Type B pancreatic cell (in vitro differentiated cells): ENCODE measurements around the gene ACSM6. TPM values are rescaled to one million over a fixed set of nuclear protein-coding genes. Genes with fewer than 3 reads are reported as not detected.

Experiments used
- DNase-seq: peaks from one replicate; pipeline ENCODE4 v3.0.0; 2021; ENCODE audit warnings: mixed read lengths; ENCODE audit not compliant: unreplicated experiment; ENCODE audit errors: extremely low spot score
- H3K27ac Mint-ChIP-seq: 2 replicates; pipeline ENCODE4 v1.8.0; 2021; ENCODE audit warnings: mild to moderate bottlenecking, mixed read lengths
- H3K27me3 Mint-ChIP-seq: 2 replicates; pipeline ENCODE4 v1.8.0; 2021; ENCODE audit warnings: mixed read lengths
- H3K36me3 Mint-ChIP-seq: 2 replicates; pipeline ENCODE4 v1.8.0; 2021; ENCODE audit warnings: mixed read lengths
- H3K4me1 Mint-ChIP-seq: one replicate; pipeline ENCODE4 v1.8.0; 2021; ENCODE audit warnings: mixed read lengths; ENCODE audit not compliant: unreplicated experiment
- H3K4me3 Mint-ChIP-seq: 2 replicates; pipeline ENCODE4 v1.8.0; 2021; ENCODE audit warnings: mild to moderate bottlenecking, mixed read lengths
- H3K9me3 Mint-ChIP-seq: 2 replicates; pipeline ENCODE4 v1.8.0; 2021; ENCODE audit warnings: mixed read lengths
- CTCF ChIP-seq: fragments of 200-600 bp; sonication (generic); conservative IDR thresholded peaks from 2 replicates; pipeline ENCODE4 v1.5.0; 2021; ENCODE audit warnings: antibody characterized with exemption, mild to moderate bottlenecking
- total RNA-seq: library from RNA; stranded (reverse); gene quantifications from 2 replicates; pipeline ENCODE4 v1.2.1, GENCODE V29; 2021; ENCODE audit warnings: low replicate concordance

Gene ACSM6
- total RNA-seq, 1 donor from 2014 or later = not detected

- no peaks in the 10 kb centered on the region for H3K4me1 Mint-ChIP-seq
- H3K27ac Mint-ChIP-seq = no peak overlapping the region
- no peaks in the 10 kb centered on the region for H3K27me3 Mint-ChIP-seq
- no peaks in the 10 kb centered on the region for H3K36me3 Mint-ChIP-seq
- TF ChIP-seq CTCF = peak; percentile 66
- H3K9me3 Mint-ChIP-seq = no peaks in the 10 kb centered on the region
- H3K4me3 Mint-ChIP-seq = no peak overlapping the region
- DNase-seq = no peak
Observed at GRCh38 chr10:95208702-95209391, 14.8 kb downstream of the ACSM6 start.

GRCh38 chr10:95209509-95210127, 15.6 kb downstream of the ACSM6 start:
- peaks cover under 1% of the 10 kb centered on the region for H3K36me3 Mint-ChIP-seq
- no peak overlapping the region for H3K4me3 Mint-ChIP-seq
- no peak for TF ChIP-seq CTCF
- DNase-seq = no peak
- no peak overlapping the region for H3K27ac Mint-ChIP-seq
- no peaks in the 10 kb centered on the region for H3K9me3 Mint-ChIP-seq
- no peaks in the 10 kb centered on the region for H3K27me3 Mint-ChIP-seq
- H3K4me1 Mint-ChIP-seq = peaks cover 1% of the 10 kb centered on the region

GRCh38 chr10:95211606-95212279, 17.7 kb downstream of the ACSM6 start:
- no peak for DNase-seq
- Mint-ChIP-seq H3K27me3 (no peaks in the 10 kb centered on the region), H3K36me3 (peaks cover 18% of the 10 kb centered on the region), H3K9me3 (no peaks in the 10 kb centered on the region), H3K27ac (no peak overlapping the region), H3K4me1 (peaks cover 7% of the 10 kb centered on the region), H3K4me3 (no peak overlapping the region)
- TF ChIP-seq CTCF = no peak

- H3K4me1 Mint-ChIP-seq = peaks cover 7% of the 10 kb centered on the region
- no peak overlapping the region for H3K27ac Mint-ChIP-seq
- no peaks in the 10 kb centered on the region for H3K9me3 Mint-ChIP-seq
- no peaks in the 10 kb centered on the region for H3K27me3 Mint-ChIP-seq
- no peak for DNase-seq
- no peak for TF ChIP-seq CTCF
- H3K36me3 Mint-ChIP-seq = peaks cover 19% of the 10 kb centered on the region
- H3K4me3 Mint-ChIP-seq = no peak overlapping the region
Observed at GRCh38 chr10:95214369-95214768, 20.3 kb downstream of the ACSM6 start.

GRCh38 chr10:95214793-95215192, 20.8 kb downstream of the ACSM6 start:
- no peak for TF ChIP-seq CTCF
- Mint-ChIP-seq H3K27me3 (no peaks in the 10 kb centered on the region), H3K27ac (no peak overlapping the region), H3K4me1 (peaks cover 7% of the 10 kb centered on the region), H3K9me3 (no peaks in the 10 kb centered on the region), H3K36me3 (peaks cover 22% of the 10 kb centered on the region), H3K4me3 (no peak overlapping the region)
- no peak for DNase-seq
